ENCODE measurements around the gene ATP5PD.
"Not testable (repeated sequence)": the region's sequence is repeated elsewhere in the genome, so short reads cannot be mapped to it uniquely, and the experiment has no call there.

DNA sequence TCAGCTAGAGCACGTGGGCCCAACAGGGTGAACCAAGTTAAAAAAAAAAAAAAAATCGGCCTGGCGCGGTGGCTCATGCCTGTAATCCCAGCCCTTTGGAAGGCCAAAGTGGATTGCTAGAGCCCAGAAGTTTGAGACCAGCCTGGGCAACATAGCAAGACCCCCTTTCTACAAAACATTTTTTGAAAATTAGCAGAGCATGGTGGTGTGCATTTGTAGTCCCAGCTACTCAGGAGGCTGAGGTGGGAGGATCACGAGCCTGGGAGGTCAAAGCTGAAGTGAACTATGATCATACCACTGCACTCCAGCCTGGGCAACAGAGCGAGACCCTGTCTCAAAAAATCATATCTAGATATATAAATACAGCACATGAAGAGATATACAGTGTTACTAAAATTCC is 40.7 kb downstream of the ATP5PD start:
- TF ChIP-seq CTCF, POLR2AphosphoS5 (IDR thresholded peaks at IDR 0.05): not testable (repeated sequence)

Measured in breast epithelium (tissue), 3 donors.